ENCODE results near the gene TIAM2.
"Not testable (repeated sequence)": the region's sequence is repeated elsewhere in the genome, so short reads cannot be mapped to it uniquely, and the experiment has no call there.

Gene TIAM2

DNA sequence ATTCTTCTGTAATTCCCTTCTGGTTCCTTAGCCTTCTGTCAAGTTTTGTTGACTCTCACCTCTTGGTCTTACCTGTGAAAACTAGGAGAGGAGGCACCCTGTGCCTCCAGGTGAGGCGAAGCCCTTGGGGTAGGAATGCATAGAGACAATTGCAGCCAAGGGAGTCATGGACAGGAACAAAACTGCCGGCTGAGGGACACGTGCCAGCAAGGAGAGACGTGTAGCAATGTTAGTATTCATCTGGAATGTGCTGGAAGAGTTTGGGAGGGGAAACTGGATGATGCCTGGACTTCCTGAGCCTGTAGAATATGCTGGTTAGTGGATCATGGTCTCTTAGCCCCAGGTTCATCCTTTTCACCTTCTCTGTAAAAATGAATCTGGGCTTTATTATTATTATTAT, 3.9 kb upstream of the TIAM2 start:
- DNase-seq = no peak

DNA sequence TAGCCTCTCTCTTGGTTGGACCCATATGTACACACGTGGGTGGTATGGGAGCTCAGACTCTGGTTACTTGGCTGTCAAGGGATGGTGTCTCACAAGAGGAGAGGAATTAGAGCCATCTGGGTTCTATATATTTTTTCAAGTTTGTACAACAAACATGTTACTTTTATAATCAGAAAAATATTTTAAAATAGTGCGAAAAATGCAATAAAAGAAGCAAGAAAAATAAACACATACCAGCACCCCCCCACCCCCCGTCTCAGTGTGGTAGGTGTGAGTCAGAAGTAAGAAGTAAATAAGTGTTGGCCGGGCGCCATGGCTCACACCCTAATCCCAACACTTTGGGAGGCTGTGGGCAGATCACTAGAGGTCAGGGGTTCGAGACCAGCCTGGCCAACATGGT, 2.1 kb upstream of the TIAM2 start:
- no peak for DNase-seq

DNA sequence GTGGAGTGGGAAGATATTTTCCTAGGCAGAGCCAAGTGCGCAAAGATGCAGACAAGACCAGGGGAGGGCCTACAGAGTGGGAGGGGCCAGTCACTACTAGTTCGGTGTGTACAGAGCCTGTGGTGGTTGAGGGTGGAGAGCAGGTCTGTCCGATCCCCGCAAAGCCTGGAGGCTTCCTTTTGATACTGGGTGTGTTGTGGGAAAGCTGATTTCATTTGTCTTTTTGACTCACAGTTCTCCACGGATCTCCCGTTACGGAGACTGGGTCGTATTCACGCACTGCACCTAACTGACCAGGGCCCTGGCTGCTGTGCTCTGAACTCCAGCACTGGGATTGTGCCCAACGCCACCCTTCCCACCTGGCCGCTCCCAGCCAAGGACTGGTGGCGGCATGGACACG, 1.4 kb upstream of the TIAM2 start:
- DNase-seq = no peak

DNA sequence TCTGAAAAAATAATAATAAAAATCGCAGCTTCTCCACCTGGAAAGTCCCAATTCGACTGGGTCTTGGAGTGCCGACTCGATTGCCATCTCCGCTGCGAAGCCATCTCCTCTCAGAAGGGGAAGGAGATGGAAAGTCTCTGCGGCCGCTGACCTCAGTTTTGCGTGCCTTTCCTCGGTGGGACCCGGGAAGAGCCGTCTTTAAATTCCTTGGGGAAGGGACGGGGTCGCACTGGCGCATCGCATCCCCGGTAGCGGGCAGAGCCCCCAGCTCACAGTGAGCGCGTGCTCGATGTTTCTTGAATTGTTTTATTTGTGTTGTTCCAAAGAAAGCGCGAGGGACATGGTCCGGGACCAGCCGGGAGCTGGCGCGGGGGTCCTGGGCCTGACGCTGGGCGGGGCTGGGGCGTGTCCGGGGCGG, 270 bp upstream of the TIAM2 start:
- no peak for DNase-seq

DNA sequence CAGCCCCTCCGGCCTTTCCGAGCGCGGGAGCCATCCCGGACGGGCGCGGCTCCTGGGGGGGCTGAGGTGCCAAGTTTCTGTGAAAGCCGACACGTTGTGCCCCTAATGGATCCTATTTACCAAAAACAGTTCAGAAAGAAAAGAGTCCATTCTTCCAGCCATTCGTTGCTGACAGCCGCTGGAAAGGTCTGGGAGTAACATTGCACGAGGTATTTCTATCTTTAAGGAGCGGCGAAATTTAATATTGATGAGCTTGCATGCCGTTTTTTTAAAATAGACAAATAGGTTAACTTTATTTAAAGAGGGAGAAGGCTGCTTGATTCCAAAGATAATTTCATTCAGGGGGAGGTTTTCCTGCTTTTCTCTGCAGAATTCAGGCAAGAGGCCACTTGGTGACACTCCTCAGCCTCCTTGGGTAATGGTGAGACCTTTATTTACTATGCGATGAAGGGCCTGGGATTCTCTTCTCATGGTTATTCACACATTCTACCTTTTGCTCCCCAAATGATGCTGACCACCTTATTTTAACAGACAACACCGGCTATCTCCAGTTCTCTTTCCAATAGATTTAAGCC, 988 bp downstream of the TIAM2 start:
- DNase-seq = no peak

DNA sequence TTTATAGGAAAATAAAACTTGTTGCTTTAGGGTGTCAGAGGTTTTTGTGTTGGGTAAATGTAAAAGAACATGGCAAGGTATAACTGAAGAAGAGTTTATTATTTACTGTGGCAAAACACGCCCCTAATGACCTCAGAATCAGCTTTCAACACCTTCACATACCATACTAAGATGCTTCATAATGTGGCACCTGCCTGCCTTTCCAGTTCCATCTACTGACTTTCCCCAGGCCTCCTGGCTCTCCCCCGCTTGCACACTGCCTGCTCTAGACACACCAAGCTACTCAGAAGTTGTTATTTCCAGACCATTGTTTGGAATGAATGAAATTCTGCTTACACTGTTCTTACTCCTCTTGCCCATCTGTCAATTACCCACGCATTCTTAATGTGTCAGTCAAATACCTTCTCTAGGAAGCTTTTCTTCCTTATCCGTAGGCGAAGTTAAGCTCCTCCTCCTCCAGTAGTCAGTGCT, 1.8 kb downstream of the TIAM2 start:
- DNase-seq = no peak

DNA sequence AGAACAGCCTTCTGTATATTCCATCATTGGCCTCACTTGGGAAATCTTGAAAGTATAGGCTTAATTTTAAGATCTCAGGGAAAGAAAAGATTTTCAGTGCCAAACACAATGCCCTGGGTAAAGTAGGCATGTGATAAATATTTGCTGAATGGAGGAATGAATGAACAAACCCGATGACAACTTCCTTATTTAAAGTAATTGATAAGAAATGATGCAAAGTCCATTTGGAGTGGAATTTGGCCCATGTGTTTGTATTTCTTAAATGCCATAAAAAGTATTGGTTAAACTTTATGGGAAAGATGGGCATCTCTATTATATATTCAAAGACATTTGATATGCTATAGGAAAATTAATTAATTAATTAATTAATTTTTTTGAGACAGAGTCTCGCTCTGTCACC, 3.7 kb downstream of the TIAM2 start:
- DNase-seq = no peak

DNA sequence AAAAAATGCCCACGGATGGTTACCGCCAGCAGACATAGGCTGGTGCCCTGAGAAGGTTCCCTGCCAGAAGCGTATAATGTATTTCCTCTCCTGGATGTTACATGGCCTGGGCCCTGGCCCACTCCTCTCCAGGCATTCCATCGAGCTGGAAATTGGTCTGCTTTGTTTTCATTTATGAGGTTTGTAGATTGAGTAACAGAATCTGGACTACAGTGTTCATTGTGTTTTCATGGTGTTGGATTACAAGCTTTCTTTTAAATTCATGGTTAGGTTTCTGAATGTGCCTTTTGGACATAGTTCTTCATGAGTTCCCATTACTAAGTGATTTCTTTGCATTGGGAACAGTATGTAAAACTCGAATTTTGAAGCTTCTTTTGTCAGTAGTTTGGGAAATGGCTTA, 6.4 kb downstream of the TIAM2 start:
- no peak for DNase-seq

DNA sequence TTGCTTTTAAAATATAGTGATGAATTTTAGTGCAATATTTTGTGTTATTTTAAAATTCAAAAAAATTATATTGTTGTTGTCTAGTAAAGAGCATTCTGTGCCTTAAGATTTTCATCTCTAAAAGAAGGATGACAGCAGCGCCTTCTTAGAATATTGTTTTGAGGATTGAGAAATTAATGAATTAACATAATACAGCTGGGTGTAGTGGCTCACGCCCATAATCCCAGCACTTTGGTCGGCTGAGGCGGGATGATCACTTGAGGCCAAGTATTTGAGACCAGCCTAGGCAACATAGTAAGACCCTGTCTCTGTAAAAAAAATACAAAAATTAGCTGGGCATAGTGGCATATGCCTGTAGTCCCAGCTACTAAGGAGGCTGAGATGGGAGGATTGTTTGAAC, 6.8 kb downstream of the TIAM2 start:
- DNase-seq = no peak

DNA sequence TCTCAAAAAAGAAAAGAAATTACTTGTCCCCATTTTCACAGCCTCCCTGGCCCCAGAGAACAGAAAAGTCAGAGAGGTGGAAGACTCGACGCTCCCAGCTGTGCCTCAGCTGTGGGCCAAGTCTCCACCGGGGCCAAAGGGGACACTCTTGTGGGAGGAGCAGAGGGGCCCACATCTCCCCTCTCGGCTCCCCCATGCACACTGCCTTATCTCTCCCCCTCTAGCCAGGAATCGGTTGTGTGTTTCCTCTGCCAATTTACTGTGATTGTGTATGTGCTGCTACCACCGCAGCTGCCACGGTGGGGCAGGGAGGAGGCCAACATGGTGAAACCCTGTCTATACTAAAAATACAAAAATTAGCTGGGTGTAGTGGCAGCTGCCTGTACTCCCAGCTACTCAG, 8.4 kb downstream of the TIAM2 start:
- DNase-seq = no peak

DNA sequence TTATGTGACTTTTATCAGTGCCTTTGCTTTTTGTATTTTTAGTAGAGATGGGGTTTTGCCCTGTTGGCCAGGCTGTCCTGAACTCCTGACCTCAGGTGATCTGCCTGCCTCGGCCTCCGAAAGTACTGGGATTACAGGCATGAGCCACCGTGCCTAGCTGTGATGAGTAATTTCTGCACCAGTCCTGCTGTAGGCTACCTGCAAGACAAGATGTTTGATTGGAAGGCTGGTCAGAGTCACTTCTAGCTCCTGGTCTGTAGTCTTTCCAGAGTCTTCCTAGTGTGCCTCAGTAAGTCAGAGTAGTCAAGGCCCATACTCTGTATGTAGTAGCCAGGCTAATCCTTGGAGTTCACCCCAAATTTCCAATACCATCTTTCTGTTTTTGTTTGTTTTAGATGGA, 8.9 kb downstream of the TIAM2 start:
- DNase-seq = no peak

DNA sequence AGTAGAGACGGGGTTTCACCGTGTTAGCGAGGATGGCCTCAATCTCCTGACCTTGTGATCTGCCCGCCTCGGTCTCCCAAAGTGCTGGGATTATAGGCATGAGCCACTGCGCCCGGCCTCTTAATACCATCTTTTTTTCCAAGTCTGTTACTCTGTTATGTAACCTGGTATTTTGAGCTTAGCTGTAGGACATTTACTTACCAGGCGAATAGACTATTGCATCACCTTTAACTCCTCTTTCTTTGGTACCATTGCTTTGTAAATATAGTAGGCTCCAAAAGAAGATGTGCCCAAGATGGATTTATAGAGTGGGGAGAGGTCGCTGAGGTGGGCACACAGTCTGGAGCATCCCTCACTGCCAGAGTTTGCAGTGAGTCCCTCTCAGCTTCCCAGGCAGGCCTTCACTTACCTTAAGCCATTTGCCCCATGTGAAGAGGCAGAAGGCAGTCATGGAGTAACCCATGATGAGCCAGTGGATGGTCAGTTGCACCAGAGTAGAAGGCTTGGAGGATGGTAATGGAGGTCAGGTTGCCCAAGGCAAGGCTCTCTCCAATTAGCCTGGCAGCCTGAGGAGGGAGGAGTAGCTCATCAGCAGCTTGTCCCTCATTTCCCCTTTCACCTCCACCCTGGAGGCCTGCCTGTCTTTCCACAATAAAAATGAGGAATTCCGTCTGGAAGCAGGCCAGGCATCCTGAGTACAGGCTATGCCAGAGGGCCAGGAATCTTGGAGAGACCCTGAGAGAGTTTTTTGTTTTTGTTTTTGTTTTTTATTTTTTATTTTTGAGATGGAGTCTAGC, 9.7 kb downstream of the TIAM2 start:
- DNase-seq = no peak

DNA sequence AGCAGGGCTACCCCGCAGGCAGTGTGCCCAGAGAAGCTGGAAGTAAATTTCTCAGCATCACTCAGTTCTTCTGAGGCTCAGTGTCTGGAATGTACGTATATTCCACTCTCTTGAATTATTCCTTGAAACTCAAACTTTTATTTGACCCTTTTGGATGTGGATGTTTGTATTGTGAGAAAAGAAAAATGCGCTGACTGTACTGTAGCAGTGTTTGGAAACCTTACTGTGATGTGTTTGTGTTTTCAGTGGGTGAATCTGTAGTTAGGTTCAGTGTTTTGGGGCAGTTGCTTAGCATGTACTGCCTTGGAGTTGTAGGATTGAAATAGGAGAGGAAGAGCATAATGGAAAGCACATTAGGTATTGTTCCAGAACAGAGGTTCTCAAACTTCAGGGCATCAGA, 13.5 kb downstream of the TIAM2 start:
- DNase-seq = no peak

DNA sequence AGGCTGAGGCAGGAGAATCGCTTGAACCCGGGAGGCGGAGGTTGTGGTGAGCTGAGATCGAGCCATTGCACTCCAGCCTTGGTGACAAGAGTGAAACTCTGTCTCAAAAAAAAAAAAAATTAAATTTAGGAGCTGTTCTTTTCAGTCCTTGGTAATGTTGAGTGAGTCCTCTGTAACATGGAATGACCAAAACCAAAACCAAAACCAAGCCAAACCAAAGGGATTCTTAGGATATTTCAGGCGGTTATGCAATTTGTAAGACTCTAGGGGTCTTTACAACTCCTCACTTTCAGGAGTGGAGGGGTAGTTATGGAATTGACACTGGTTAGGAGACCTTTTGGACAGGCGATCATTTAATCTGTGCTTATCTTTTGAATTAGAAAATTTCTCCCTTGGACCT, 15.8 kb downstream of the TIAM2 start:
- no peak for DNase-seq

DNA sequence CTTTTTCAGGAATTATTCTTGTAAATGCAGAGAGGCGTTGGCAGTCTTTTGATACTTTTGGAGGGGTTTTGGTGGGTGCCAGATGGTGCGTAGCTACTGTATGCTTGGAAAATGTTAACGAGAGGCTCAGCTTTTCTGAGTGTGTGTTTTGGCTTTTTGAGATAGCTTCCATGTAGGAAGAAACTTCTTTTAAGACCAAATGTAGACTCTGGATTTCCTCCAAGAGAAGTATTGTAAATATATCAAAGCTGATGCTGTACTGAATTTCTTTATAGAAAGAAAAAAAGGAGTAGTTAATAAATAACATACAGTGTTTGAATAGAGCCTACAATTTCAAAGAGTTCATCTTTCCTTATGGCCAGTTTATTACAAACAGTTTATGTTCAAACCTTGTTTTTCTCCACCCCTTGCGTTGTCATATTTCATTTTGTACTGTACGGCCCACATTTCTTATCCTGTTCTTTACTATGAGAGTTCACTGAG, 16.7 kb downstream of the TIAM2 start:
- no peak for DNase-seq

DNA sequence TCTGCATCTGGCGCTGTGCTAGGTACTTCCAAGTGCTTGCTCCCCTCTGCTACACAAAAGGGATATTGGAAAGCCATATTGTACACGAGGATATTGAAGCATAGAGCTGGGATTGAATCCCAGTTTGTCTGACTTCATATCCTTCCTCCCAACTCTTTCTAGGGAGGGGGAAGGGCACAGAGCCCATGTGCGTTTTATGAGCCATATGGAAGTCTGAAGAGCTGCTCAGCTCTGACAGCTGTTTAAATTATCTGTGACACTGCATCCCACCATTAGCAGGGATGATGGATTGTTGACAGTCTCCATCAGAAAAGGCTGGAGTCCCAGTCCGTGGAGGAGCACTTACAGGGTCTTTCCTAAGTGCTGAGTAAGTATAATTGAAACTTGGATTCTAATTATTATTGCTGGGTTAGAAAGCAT, 18.4 kb downstream of the TIAM2 start:
- DNase-seq = no peak

DNA sequence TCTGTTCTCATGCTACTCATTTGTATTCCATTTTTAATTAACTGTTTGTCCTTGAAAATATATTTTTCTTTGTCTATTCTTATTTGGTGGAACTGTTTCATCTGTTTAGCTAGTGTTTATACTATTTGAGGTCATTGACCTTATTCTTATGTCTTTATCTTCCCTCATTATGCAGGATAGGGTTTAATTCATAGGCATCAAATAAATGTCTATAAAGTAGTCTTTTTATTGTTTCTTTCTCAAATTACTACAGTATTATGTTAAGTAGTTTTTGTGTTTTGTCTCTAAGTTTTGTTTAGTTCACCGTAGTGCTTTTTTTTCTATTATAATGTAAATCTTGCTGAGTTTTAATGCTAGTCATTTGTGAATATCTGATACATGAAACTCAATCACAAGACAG, 19.0 kb downstream of the TIAM2 start:
- DNase-seq = no peak

DNA sequence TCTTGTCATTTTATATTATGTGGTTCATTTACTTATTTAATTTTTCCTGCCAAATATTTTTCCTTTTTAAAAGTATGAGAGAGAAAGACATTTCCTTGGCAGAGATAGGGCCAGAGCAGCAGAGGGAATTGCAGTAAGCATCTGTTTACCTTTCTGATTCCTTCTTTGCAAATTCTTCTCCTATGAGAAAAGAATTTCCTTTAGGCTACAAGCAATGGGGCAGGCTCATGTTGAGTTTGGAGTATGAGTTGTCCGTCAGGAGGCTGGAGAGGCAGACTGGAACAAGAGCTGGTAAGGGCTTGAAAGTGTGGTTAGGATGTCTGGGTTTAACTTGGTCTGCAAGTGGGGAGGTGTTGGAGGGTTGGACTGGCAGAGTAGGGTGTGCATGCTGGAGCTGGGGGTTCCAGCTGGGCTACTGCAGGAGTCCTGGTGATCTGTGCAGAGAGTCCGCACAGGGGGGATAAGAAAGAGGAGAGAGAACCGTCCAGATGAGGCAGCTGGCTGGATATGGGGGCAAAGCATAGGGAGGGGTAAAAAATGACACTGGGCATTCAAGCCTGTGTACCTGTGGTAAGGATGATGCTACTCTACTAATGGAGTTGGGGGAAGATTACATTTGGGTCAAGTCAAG, 19.7 kb downstream of the TIAM2 start:
- DNase-seq = no peak

DNA sequence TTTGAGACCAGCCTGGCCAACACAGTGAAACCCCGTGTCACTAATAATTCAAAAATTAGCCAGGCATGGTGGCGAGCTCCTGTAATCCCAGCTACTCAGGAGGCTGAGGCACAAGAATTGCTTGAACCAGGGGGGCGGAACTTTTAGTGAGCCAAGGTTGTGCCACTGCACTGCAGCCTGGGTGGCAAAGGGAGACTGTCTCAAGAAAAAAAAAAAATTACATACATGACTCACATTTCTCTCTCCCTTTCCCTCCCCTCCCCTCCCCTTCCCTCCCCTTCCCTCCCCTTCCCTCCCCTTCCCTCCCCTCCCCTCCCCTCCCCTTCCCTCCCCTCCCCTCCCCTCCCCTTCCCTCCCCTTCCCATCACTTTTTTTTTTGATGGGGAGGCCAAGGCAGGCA, 23.3 kb downstream of the TIAM2 start:
- DNase-seq = not testable (repeated sequence)

DNA sequence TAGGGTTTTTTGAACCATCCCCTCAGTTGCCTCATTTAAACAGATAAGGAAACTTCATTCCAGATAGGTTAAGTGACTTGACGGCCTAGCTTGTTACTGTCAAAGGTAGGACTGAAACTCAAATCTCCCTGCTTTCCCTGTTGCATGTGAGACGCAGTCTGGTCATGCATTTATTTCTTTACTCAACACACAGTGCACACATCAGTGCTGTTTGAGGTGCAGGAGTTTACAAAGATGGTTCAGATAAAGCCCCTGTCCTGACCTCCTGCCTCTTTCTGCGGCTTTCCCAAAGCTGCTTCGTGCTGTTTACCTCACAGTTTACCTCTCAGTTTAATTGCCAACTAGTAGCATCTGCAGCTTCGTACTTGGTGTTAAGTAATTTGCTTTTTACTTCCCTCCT, 26.6 kb downstream of the TIAM2 start:
- no peak for DNase-seq

DNA sequence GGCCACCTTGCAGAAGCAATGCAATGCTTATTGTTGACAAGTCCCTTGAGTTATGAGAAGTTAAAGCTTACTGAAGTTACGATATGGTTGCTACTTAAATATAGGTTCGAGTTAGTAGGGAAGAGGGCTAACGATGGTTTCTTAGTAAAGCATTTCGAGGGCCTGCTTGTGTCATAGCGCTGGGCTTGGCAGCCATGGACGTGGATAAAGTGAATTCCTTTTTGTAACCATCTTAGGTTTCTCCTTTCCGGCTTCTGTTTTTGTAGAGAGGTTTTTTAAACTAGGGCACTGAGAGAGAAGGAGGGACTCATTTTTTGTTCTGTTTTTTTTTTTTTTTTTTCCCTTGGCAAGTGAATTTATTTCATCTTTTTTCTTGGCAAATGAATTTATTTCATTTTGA, 27.6 kb downstream of the TIAM2 start:
- DNase-seq = no peak

DNA sequence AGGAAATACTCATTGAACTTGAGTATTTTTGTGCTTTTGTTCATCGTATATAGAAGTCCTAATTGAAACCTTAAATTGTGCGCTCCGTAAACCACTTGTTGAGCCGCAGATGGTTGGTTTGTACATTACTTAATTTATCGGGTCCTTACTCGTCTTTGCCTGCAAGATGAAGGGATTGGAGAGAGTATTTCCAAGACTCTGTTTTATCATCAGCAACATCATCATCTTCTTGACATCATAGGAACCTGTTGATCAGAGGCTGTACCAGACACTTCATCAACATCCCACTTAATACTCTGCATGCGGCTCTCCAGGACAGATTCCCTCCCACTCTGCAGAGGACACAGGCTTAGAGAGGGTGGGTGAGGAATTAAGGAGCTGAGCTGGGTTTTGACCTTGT, 28.6 kb downstream of the TIAM2 start:
- no peak for DNase-seq

DNA sequence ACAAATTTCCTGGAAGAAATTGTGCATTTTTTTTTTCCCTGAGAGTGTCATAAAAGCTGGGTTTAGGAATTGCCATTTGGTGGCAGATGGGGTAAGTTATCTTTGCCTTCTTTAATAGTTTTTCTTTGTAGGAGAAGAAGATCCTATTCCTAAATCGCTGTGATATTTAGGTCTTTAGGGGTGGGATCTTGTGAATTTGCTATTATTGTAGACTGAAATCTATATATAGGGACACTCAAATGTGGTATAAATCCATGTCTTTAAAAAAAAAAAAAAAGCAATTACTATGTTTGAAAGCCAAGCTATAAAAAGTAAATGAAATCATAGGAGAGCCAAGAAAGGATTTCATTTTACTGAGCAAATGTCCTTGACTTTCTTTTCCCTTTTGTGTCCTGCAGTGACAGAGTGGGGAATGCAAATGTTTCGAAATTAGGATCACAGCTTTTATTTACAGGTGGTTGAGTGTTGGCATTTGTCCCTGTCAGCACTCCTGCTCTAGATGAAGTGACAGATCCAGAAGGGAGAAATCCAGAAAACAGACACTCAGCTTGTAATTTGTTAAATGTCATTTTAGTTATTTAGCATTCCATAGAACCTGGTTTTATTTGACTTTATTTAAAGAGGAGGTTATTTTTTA, 29.4 kb downstream of the TIAM2 start:
- no peak for DNase-seq
